Stimulated activated CD4-positive, alpha-beta T cell treated with anti-CD3 and anti-CD28 coated beads, Interleukin-4, amount 100 ng/mL, for 48 hours (primary cell): ENCODE measurements around the gene ARHGAP26.

Source experiments
- DNase-seq, 2 donors: peaks; one replicate each; pipeline ENCODE4 v3.0.0-alpha.2; 2020; ENCODE audit warnings: low read depth in 2 of 2

Gene ARHGAP26

DNA sequence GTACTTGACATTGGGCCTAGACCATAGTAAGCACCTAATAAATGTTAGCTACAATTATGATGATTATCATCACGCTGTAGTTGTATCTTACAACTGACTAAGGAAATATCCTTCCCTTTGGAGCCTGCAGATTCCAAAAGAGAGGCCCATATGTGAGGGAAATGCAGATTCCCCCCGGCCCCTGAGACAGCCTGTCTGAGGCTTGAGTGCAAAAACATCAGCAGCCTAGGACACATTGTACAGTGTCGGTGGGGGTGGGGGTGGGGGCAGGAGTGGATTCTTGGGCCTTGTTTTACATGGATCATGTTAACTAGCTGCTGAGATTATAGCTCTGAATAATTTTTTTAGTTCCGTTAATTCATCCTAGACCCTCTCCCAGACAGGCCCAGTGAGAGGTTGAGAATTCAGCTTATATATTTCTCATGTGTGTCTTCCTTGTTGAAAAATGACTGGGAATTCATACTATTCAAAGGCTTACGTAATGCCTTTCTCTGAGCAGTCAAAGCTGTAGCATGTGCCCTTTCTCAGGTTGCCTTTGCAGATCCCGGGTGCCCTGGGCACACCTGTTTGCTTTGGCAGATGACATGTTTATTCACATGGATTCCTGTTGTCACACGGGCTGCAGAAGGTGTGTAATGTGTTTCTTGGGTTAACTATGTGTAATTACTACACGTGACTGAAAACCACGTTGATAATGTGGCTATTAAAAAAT lies 370.5 kb downstream of the ARHGAP26 start:
- DNase-seq = no peak

DNA sequence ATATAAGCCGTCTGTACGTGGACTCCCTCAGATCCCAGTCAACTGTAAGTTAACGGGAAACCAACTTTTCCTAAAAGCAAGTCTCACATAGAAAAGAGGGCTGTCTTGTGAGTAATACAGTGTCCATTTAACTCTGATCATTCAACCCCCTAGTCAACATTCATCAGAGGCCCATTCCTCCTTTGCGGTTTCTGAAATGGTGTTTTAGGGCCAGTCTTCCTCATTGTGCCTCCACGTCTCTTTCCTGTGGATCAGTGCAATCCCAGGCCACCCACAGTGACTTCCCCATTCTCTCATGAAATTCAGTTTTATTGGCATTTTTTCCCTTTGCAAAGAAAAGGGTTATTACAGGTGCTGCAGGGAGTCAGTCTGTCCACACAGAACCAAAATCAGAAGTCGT lies 371.5 kb downstream of the ARHGAP26 start:
- DNase-seq = no peak

DNA sequence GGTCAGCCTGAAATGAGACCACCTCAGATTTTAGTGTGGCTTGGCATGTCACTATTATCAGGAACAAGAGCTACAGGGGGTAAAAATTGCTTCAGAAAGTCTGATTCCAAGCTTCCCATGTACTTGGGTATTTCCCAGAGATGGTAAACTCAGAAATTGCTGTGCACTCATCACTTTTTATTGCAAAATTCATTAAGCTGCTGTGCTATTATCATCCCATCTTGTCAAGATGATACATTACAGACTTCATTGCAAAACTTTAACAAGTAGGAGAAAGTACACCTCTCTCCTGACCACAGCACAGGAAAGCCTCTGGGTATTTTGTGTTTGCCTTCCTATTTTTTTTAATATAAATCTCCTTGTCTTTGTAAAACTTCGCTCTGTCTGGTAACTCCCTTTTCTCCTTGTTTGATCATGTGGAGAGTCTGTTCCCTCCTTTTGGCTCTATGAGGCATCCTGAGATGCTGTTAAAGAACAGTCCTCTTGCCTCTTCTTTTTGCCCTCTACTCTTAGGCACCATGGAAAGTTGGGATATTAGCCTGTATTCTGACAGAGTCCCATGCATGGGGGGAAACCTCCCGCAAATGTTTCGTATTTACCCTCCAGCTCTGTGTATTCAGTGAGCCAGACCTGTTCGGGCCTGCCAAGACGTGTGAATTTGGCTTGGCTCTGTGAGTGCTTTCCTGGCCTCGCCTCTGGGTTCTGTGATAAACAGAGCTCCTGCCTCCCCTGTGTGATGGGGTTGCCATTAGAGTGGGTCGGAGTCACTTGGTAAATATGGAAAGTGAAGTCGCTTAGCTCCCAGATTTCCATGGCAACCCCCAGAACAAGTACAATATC lies 372.6 kb downstream of the ARHGAP26 start:
- no peak for DNase-seq

DNA sequence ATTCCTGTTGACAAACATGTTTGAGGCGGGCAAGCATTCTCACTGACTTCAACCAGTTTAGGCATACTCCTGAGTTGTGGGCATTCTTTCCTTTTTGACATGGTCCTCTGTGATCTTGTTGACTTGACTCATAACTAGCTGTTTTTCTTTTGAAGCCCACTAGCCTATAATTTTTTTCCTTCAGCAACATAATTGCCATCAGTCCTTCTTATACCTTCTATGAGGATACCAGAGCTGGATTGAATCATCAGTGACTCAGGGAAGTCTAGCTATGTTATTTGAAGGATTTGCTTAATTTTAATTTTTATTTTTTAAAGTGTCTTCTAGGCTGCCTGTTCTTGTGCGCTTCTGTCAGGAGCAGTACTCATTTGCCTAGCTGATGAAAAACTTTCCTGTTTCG lies 373.8 kb downstream of the ARHGAP26 start:
- DNase-seq = no peak

DNA sequence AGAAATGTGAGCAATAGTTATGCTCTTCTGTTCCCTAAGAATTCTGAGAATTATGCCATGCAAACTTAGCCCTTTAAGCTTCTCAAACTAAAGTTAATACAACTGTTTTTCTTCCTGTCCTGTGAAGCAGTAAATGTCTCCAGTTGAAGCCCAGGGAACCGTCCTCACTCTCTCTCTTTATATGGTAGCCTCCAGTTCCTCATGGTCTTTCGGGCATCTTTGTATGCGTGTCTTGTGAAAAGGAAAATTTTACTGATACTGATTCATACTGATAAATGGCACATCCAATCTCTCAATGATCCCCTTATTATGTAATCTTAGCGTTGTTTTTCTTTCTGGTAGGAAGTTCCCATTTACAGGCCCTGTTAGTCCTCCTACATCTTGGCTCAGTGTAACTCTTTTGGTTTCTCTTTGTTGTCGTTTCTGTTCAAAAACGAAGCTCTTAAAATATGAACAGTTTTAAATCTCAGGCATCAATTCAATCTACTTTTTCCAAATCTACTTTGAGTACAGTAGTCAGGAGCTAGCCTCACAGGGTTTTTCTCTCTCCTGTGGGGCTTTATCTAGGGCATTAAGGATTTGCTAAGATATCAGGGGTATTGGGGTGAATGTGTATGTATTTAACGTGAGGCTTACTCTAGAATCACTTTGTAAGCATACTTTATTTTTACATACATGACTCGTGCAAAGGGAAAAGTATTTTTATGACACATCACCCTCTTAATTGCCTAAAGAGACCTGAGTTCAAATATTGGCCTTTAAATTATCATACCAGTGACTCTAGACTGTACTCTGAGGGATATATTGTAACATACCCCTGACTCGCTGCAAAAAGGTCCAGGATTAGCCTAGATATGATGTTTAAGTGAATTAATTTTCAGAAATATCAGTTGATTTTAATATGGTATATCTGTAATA lies 375.3 kb downstream of the ARHGAP26 start:
- no peak for DNase-seq

DNA sequence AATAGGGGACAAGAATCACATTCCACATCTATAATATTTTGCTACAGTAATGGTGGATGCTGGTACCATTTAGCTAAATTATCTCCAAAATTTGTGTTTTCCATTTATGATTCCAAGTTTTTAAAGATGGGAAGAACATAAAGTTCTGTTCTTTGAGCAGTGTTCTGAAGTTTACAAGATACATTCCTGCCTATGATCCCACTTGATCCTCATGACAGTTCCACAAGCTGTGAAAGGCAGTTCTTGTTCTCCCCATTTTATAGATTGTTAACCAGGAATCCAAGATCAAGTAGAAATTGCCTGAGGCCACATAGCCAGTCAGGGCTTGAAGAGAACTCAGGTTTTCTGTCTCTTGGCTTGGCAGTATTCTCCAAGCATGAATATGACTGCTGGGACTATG lies 376.0 kb downstream of the ARHGAP26 start:
- DNase-seq = no peak

DNA sequence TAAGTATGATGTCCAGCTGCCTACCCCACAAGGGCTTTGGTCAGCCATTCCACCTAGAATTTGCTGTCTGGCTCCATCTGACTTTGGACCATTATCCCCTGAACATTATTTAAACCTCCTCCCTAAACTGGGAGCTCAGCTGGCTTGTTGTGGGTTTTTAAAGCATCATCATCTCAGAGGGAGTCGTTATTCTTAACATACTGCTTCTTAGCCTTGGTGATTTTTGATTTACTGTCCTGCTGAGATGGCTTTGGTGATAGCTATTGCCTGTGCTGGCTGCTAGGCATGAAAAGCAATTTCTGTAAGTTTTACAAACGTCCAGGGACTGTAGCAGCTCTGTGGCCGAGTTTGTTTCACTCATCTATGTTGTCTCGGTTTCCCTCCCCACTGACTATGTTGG lies 377.2 kb downstream of the ARHGAP26 start:
- DNase-seq = no peak

DNA sequence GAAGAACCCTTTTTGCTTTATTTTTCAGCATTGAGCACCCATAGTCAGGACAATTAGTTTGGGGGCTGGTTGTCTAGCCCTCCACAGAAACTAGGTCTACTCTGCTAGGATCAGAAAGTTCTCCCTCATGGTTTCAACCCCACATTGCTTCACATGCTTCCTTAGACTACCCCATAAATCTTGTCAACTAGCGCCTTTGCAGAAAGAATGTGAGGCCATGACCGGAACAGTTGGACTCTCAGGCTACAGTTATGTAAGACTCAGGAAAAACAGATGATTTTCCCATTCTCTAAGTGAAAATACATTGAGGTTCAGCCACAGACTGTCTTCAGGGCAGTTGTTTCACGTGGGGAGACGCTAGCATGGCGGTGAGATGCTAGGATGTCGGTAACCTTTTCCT lies 377.7 kb downstream of the ARHGAP26 start:
- DNase-seq = no peak

DNA sequence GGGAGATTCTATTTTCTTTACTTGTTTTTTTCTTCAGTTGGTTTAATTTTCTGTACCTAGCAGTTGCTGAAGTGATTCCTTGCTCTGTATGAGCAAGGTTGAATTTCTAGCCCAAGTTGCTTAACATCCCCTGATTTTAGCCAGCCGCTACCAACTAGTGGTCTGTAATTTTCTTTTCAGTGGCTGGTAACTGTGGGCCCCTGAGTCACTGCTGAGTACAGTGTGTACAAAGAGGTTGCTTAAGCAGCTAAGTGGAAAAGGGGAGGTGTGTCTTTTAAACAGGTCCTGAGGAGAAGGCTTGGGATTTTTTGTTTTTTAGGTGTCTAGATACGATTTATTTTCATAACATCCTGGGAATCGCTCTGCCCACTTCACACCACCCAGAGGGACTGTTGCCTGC lies 378.6 kb downstream of the ARHGAP26 start:
- DNase-seq = no peak

DNA sequence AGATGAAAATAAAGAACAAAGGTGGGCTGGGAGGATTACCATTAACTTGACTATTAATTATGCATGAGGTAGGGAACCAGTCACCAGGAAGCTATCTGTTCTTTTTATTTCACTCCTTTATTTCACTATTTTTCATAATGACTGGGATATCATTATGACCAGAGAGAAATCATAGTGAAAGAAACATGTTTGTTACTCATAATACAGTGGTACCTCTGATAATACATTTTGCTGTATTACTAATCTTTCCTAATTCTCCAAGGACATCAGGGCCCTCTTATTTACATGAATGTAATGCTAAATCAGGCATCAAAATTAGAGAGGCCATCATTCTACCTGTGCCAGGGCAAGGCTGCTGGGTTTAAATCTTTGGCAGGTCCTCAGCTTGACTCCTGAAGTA lies 379.6 kb downstream of the ARHGAP26 start:
- DNase-seq = no peak

DNA sequence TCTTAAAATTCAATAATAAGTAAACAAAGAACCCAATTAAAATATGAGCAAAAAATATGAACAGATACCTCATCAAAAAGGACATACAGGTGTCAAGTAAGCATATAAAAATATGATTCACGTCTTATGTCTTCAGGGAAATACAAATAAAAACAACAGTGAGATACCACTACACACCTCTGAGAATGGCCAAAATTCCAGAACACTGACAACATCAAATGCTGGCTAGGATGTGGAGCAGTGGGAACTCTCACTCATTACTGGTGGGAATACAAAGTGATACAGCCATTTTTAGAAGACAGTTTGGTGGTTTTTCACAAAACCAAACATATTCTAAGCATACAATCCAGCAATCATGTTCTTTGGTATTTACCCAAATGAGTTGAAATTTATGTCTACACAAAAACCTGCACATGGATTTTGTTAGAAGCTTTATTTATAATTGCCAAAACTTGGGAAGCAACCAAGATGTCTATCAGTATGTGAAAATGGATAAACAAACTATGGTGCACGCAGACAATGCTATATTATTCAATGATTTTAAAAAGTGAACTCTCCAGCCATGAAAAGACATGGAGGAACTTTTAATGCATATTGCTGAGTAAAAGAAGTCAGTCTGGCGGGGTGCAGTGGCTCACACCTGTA lies 381.0 kb downstream of the ARHGAP26 start:
- no peak for DNase-seq

DNA sequence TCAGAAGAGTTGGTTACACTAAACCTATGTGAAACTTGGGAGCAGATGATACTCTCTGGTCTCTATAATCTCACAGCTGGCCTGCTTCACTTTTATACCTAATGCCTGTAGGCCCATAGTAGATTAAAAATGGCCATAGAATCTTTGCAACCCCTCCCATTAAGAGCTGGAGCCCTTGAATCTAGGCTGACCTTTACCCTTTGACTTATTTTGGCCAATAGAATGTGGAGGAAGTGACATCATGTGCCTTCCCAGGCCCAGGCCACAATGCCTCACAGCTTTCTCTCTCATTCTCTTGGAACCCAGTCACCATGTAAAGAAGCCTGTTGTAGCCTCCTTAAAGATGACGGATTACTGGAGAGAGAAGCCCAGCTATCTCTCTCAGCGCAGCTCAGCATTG lies 382.3 kb downstream of the ARHGAP26 start:
- no peak for DNase-seq

DNA sequence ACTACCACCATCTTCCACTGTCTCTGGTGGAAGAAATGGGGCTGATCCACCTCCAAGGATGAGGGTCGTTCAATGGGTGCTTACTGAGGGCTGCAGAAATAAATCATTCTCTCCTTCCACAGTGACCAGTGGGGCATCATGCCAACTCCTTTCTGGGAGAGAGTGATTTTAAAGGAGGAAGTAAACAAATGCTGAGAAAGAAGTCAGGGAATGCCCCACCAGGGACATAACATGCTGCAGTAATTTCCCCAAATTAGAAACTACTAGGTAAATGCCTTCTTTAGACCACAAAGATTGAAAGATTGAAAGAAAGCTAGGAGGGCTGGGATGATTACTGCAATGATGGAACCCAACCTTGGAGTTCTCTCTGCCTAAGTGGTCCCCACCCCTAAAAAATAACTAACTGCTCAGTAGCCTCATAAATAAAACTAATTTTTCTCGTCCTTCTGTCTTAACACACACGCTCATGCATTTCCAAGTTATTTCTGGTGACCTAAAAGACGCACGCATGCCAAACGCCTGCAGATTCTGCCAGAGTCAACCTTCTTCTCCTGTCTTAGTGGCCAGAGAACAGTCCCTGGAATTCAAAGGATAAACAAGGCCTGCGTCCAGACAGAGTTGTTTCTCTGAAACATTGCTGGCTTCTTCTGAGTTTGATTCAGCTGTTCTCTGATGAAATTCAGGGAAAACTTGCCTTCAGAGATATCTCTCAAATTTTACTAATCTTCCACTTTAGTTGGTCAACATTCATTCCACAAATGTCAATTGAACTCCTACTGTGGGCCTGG lies 383.3 kb downstream of the ARHGAP26 start:
- no peak for DNase-seq

DNA sequence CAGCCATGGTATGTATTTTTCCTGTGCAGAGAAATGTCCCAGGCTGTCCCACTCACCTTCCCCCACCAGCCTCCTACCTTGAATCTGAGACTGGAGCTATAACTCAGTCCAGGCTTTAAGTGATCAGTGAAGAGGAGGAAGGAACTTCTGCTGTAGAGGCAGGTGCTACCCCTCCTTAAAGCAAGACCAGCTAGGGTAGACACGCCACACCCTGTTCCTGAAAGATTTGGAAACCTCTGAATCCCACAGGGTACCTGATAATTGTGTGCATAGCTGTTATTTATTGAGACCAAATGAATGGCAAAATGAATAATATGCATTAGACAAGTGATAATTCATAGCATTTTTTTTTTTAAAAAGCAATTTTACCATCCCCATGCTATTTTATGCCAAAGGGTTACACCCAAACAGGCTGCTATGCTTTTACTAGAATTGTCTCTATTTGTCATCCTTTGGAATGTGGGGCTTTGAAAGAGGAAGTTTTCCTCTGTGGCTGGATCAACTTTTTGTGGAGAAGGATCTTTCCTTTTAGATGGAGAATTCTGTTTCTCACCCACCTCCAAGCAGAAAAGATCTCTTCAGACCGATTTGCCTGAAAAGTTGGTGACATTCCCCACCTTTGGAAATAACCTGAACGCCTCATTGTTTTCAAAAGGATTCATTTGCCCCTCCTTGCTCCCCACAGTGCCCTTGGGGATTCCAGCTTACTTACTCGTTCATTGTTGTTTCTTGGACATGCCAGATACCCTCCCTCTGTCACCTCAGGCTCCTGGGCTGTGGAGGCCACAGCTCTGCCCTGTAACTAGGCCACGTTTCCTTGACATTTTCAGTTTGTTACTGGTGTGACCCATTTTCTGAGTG lies 384.6 kb downstream of the ARHGAP26 start:
- no peak for DNase-seq

DNA sequence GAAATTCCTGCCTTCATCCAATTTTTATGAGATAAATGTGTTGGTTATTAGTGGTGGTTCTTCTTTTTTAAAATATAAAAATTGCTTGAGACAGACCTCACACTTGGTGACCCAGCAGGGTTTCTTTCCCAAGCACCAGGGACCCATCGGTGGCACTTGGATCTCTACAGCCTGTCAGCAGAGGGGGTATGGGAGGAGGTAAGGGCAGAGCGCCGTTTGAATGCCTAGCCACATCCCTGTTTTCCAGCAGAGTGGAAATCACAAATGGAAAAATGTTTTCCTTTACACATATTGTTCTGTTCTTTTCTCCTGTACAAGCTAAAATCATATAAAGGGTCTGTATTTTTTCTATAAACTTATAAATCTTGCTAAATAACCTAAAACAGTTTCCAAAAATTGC lies 385.3 kb downstream of the ARHGAP26 start:
- no peak for DNase-seq

DNA sequence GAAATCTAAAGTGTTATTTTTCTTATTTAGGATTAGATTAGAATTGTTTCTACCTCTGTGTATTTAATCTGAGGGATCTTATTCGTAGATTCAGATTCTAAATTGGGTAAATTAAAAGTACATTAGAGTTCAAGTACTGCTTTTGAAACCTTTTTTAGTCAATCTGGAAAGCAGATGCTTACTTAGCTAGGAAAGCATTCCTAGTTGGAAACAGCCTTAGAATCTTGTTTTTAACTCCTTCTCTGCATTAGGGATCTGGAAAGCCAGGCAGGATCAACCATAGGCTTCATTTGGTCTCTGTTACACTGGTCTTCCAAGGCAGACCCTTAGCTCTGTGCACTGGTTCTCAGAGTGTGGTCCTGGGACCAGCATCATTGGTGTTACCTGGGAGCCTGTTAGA lies 385.9 kb downstream of the ARHGAP26 start:
- no peak for DNase-seq

DNA sequence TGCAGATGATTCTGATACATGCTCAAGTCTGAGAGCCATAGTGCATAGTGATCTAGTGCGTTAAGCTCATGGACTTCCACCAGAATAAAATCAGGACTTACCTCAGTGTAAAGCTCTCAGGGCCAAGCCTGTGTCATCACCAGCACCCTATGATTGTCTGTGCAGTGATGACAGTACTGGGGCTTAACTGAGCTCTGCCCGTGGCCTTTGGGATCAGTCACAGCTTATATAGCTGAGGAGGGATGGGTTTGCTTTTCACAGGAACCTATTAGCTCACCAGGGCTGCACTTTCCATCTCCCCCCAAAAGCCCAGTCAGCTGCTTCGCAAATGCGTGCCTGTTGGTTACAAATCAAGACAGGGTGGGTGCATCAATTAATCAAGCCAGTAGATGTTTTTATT lies 386.4 kb downstream of the ARHGAP26 start:
- no peak for DNase-seq

DNA sequence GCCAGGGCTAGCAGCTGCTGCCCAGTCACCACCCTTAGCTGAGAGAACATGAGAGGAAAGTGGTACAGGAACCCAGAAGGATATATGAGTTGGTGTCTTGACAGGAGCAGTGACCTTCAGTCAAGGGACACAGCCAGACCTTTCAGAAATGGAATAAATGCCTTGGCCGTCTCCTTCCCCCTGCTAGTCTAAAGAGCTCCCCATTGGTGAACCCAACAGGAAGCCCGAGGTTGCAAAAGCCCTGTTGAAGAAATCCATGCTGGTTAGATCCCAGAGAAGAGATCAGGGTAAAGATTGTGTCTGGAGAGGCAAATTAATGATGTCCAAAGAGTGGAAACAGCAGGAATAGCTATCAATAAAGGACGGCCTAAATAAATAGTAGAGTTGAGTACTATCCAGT lies 388.9 kb downstream of the ARHGAP26 start:
- no peak for DNase-seq

DNA sequence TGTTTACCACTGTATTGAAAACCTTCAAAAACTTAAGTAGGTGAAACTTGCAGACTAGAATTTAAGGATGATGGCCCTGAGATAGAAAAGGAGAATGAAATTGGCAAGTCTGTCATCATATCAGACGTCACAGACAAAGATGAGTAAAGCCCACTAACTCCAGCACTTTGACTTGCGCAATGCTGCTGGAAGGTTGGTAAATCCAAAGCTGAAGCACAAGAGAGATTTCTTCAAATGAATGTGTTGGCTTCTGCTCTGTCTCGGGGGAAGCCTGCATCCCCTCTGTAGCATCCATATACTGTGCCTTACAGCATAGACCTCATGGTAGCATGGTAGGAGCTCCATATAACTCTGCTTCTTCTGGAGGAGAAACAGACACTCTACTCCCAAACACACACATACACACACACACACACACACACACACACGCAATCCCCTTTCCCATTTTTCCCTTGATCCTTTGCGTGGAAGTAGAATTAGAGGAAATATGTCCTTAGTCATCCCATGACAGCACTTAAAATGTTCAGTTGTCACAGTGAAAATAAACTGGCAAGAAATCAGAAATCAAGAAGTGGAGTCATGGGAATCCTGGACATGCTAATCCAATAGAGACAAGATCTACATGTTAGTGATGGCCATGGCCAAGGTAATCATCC lies 391.8 kb downstream of the ARHGAP26 start:
- DNase-seq = no peak

DNA sequence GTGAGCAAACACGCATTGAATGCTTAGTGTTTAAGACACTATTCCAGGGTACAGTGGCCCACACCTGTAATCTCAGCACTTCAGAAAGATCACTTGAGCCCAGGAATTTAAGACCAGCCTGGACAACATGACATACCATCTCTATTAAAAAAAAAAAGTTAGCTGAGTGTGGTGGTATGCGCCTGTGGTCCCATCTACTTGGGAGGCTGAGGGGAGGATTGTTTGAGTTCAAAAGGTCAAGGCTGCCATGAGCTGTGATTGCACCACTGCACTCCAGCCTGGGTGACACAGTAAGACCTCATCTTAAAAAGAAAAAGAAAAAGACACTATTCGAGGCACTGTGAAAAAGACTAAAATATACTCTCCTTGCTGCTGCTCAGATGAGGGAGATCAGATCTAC lies 392.6 kb downstream of the ARHGAP26 start:
- DNase-seq = no peak
